Thoracic aorta (tissue), 2 donors: ENCODE measurements around the gene FAM114A2. TPM values are rescaled to one million over a fixed set of nuclear protein-coding genes. Genes with fewer than 3 reads are reported as not detected.

Experiments used
- ATAC-seq: fragments of 150-250 bp; one replicate; pipeline ENCODE4 v1.8.0; 2017; ENCODE audit warnings: low read depth; ENCODE audit not compliant: insufficient number of reproducible peaks, low FRiP score
- DNase-seq: peaks from one replicate; pipeline ENCODE4 v3.0.0-alpha.2; 2020; ENCODE audit warnings: low spot score
- H3K27ac ChIP-seq, 2 donors: fragments of 200-600 bp; sonication (generic); 1 replicate in 1 of 2; 2 replicates in 1 of 2; pipeline ENCODE4 v1.5.1; 2016; ENCODE audit warnings: mild to moderate bottlenecking in 2 of 2, moderate library complexity in 2 of 2
- H3K27me3 ChIP-seq: fragments of 200-600 bp; sonication (generic); replicated peaks from 2 replicates; pipeline ENCODE4 v1.6.0; 2016; ENCODE audit warnings: mild to moderate bottlenecking; ENCODE audit not compliant: insufficient read depth
- H3K36me3 ChIP-seq: fragments of 200-600 bp; sonication (generic); one replicate; pipeline ENCODE4 v1.5.1; 2016
- H3K4me1 ChIP-seq, 2 donors: fragments of 200-600 bp; sonication (generic); 1 replicate in 1 of 2; 2 replicates in 1 of 2; pipeline versions ENCODE4 v1.5.1 to v1.6.0; 2016; ENCODE audit warnings: low read depth in 2 of 2, mild to moderate bottlenecking in 1 of 2; ENCODE audit not compliant: control insufficient read depth in 1 of 2
- H3K4me3 ChIP-seq: fragments of 200-600 bp; sonication (generic); 2 replicates; pipeline ENCODE4 v1.5.1; 2016; ENCODE audit warnings: mild to moderate bottlenecking
- H3K9me3 ChIP-seq: fragments of 200-600 bp; sonication (generic); 2 replicates; pipeline ENCODE4 v1.5.1; 2016
- total RNA-seq, 2 donors: library from RNA; depleted of rRNA; stranded (reverse); fragments of >200 nt; gene quantifications; one replicate each; pipeline versions ENCODE4 v1.1.0 to v1.2.3, GENCODE V29; 2016
- TF ChIP-seq, protein P1 (sequence below): fragments of 200-600 bp; sonication (generic); IDR thresholded peaks from one replicate; pipeline ENCODE4 v1.5.1; 2019; ENCODE audit warnings: antibody characterized with exemption

The FAM114A2 gene
- 10 to 100 TPM; 33.2 to 43.6 TPM for total RNA-seq

DNA sequence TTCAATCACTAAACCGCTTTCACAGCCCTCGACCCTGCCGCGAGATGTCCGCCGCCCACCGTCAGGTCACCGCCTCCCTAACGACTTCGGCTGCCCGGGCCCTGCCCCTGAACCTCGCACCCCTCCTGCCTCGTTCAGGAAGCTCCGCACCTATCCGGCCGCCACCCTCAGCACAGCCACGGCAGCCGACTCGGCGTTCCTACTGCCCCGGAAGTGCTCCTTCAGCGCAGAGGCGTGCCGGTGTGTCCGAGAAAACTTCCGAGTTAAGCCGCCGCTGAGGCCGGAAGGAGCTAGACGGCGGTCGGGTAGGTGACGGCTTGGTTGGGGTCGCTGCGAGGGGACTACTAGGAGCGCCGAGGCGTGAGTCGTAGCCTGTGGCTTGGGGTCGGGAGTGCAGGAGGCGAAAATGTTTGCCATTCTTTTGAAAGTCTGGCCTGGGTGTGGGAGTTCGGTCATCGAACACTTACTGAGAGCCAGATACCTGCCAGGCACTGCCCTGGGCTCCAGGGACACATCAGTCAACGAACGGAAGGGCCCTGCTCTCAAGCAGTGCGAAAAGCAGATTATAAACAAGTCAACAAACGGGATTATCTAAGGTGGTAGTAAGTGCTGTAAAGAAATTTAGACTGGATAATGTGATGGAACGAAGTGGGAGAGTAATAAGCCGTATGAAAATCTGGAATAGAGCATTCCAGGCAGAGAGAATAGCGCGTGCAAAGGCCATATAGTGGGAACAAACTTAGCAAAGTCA lies at the start of gene FAM114A2, which contains the start of gene MFAP3:
TSS of gene FAM114A2 (minus strand) at position 204 of the 751 bp plus-strand sequence. CDS start 3,957 bp downstream, outside the sequence.
TSS of gene MFAP3 (plus strand) at position 261 of the 751 bp plus-strand sequence. CDS start 10,756 bp downstream, outside the sequence.
- DNase-seq (peak; percentile 46), ATAC-seq (peak; percentile 62)
- H3K27me3 ChIP-seq = no peaks in the 10 kb centered on the region
- TF ChIP-seq, protein P1, sequence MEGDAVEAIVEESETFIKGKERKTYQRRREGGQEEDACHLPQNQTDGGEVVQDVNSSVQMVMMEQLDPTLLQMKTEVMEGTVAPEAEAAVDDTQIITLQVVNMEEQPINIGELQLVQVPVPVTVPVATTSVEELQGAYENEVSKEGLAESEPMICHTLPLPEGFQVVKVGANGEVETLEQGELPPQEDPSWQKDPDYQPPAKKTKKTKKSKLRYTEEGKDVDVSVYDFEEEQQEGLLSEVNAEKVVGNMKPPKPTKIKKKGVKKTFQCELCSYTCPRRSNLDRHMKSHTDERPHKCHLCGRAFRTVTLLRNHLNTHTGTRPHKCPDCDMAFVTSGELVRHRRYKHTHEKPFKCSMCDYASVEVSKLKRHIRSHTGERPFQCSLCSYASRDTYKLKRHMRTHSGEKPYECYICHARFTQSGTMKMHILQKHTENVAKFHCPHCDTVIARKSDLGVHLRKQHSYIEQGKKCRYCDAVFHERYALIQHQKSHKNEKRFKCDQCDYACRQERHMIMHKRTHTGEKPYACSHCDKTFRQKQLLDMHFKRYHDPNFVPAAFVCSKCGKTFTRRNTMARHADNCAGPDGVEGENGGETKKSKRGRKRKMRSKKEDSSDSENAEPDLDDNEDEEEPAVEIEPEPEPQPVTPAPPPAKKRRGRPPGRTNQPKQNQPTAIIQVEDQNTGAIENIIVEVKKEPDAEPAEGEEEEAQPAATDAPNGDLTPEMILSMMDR = no peak
- H3K4me3 ChIP-seq = peak within 1 kb of the TSS; percentile 88
- H3K27ac ChIP-seq = peak within 1 kb of the TSS; percentile 68 to 77
- H3K36me3 ChIP-seq = no peaks in the 10 kb centered on the region
- peaks cover 13 to 32% of the 10 kb centered on the region in 2 donors for H3K4me1 ChIP-seq
- H3K9me3 ChIP-seq = no peaks in the 10 kb centered on the region

DNA sequence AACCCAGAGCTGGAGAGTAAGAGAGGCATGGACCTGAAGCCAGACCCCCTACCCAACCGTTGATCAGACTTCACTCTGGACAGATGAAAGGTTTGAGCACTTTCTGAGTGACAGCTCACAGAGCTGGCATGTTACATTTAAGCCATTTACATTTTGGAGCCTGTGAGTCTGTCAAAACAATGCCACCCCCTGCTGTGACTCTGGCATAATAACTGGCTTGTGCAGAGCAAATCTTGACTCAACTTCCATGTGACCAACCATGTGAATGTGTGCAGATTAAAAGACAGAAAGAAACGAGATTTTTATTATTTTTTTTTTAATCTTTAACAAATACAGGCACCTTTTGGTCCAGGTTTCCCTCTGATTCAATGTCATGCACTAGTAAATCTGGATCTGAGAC lies 48.5 kb upstream of the FAM114A2 start:
- no peak overlapping the region for H3K4me3 ChIP-seq
- TF ChIP-seq, protein P1 = no peak
- H3K4me1 ChIP-seq = peaks cover 0 to 2% of the 10 kb centered on the region in 2 donors
- no peaks in the 10 kb centered on the region for H3K9me3 ChIP-seq
- no peaks in the 10 kb centered on the region for H3K27me3 ChIP-seq
- ATAC-seq (no peak), DNase-seq (no peak)
- H3K27ac ChIP-seq = no peak overlapping the region
- H3K36me3 ChIP-seq = no peaks in the 10 kb centered on the region

- no peaks in the 10 kb centered on the region for H3K4me1 ChIP-seq
- no peak for ATAC-seq
- H3K9me3 ChIP-seq = no peaks in the 10 kb centered on the region
- no peaks in the 10 kb centered on the region for H3K36me3 ChIP-seq
- H3K27ac ChIP-seq = no peak overlapping the region
- TF ChIP-seq, protein P1 = no peak
- no peak overlapping the region for H3K4me3 ChIP-seq
- no peaks in the 10 kb centered on the region for H3K27me3 ChIP-seq
- DNase-seq = no peak
Observed at GRCh38 chr5:154086641-154087040, 47.9 kb upstream of the FAM114A2 start.

- ATAC-seq = no peak
Observed at GRCh38 chr5:154086146-154086545, 47.4 kb upstream of the FAM114A2 start.

DNA sequence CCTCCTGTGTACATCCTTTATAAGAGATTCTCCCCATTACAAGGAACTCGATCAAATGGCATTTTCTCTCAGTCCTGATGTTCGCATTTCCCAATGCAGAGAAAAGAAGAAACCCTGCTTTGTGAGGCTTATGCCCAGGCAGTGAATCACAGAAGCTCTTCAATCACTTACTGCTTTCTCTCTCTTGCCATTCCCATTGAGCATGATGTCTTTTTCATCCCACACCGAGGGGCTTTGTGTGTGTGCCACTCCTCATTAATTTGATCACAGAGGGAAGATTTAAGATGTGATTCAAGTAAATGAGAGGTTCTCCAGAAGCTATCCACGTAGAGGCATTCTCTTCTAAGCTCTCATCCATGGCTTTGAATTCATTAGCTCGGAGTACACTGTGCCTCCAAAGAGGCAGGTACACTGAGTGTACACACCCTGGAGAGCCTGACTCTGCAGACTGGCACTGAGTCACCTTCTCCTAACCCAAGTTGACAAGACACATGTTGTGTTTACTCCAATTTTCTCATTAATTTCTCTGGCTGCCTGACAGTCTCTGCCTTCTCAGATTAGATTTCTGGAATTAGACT lies 45.4 kb upstream of the FAM114A2 start:
- H3K4me3 ChIP-seq = no peak overlapping the region
- no peak overlapping the region for H3K27ac ChIP-seq
- H3K9me3 ChIP-seq = no peaks in the 10 kb centered on the region
- H3K4me1 ChIP-seq = no peaks in the 10 kb centered on the region
- TF ChIP-seq, protein P1 = no peak
- H3K36me3 ChIP-seq = no peaks in the 10 kb centered on the region
- ATAC-seq (no peak), DNase-seq (no peak)
- no peaks in the 10 kb centered on the region for H3K27me3 ChIP-seq

More at GRCh38 chr5:154086146-154086545, 47.4 kb upstream of the FAM114A2 start:
- Histone ChIP-seq H3K4me1 (no peaks in the 10 kb centered on the region), H3K9me3 (no peaks in the 10 kb centered on the region), H3K27ac (no peak overlapping the region), H3K4me3 (no peak overlapping the region), H3K36me3 (no peaks in the 10 kb centered on the region), H3K27me3 (no peaks in the 10 kb centered on the region)
- DNase-seq = no peak
- TF ChIP-seq, protein P1 = no peak
